Non-pigmented ciliary epithelial cell (primary cell): ENCODE measurements around the gene PAQR9.

Experiments used
- DNase-seq: peaks from one replicate; pipeline ENCODE4 v3.0.0-alpha.2; 2010; ENCODE audit warnings: low read depth

PAQR9 gene

DNA sequence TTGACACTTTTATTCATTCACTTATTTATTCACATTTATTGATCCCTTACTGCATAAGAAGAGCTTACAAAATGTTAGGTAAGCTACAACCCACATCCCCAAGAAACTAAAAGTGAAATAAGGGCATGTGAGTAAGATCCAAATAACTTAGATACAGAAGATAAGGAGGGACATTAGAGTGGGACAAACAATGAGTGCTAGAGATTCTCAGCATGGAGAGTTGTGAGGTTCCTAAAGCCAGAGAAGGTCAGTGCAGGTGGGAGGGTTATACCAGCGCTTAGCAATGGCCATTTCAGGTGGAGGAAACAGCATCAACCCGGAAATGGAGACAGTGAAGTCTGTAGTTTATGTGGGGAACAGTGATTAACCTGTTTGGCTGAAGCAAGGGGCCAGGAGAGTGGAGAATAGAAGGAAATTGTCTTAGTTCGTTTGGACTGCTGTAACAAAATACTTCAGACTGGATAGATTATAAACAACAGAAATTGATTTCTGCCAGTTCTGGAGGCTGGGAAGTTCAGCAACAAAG, 49.1 kb downstream of the PAQR9 start:
- DNase-seq: no peak

DNA sequence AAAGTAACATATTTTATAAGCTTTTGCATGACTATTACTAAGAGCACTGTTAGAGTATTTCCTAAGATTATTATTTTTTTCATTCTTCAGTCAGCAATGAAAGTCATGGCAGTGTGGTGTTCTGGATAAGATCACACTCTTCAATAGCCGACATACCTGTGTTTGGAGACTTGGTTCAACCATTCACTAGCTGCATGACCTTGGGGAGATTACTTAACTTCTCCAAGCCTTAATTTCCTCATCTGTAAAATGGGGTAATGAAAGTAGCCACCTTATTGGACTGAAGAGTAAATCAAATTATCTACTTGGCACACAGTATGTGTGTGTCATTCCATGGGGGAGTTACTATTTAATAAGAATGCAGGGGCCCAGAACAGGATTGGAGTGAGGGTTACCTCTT, 50.0 kb downstream of the PAQR9 start:
- DNase-seq: no peak

DNA sequence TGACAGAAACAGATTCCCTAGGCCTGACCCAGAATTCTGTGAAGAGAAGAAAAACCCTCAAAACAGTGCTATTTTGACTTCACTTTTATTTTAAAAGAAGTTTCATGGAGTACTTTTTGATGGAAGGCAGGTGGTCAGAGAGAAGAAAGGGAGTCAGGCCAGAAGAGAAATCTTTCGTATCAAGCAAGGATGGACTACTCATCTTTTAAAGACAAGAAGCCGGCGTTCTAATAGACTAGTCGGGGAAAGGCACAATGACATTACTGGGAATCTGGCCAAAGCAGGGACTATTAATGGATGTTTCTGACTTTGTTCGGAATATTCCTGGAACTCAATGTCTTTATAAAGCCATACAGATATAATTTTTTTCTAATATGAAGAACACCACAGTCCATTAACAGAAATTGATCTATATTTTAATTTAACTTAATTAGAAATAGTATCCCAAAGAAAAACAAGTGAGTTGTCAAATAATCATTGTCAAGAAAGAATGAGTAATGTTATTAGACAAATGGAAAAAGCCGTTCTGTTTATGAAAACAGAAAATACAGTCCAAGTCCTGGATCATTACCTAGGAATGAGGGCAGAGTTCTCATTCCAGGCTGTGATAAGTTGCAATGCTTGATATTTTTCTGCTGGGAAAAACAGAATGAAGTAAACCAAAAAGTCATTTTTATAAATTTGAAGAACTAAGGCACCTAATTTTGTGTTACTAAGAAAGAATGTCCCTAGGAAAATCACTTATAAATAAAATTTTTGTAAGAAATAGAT, 50.9 kb downstream of the PAQR9 start:
- DNase-seq: no peak
